Body of pancreas (tissue), 4 donors: ENCODE data around the gene KRT81. TPM values are rescaled to one million over a fixed set of nuclear protein-coding genes. Genes with fewer than 3 reads are reported as not detected.

Experiments used
- ATAC-seq: fragments of 150-250 bp; one replicate; pipeline ENCODE4 v1.9.1; 2016
- DNase-seq, 4 donors: peaks; one replicate each; pipeline ENCODE4 v3.0.0-alpha.2; 2019
- H3K27ac ChIP-seq, 4 donors: fragments of 200-600 bp; sonication (generic); 1 replicate in 3 of 4; 2 replicates in 1 of 4; pipeline versions ENCODE4 v1.5.1 to v1.6.1; 2016 to 2019; ENCODE audit warnings: mild to moderate bottlenecking in 1 of 4, mixed read lengths in 1 of 4, moderate library complexity in 1 of 4
- H3K27me3 ChIP-seq, 2 donors: fragments of 200-600 bp; sonication (generic); one replicate each; pipeline ENCODE4 v1.6.0; 2016; ENCODE audit warnings: mild to moderate bottlenecking in 1 of 2
- H3K36me3 ChIP-seq, 2 donors: fragments of 200-600 bp; sonication (generic); replicated peaks in 1 of 2; 2 replicates each; pipeline ENCODE4 v1.5.1; 2016; ENCODE audit warnings: low read depth in 2 of 2; ENCODE audit not compliant: insufficient read depth in 1 of 2
- H3K4me1 ChIP-seq: fragments of 200-600 bp; sonication (generic); one replicate; pipeline ENCODE4 v1.6.0; 2016
- H3K4me3 ChIP-seq, 2 donors: fragments of 200-600 bp; sonication (generic); 1 replicate in 1 of 2; 2 replicates in 1 of 2; pipeline ENCODE4 v1.5.1; 2016 to 2019
- H3K9me3 ChIP-seq, 3 donors: fragments of 200-600 bp; sonication (generic); 1 replicate in 2 of 3; 2 replicates in 1 of 3; pipeline ENCODE4 v1.5.1; 2016
- CTCF ChIP-seq, 7 experiments: fragments of 450-650 bp in 4 of 7; fragments of 200-600 bp in 3 of 7; sonication (generic) in 3 of 7; IDR thresholded peaks; one replicate each; pipeline ENCODE4 v1.5.1; 2016 to 2019; ENCODE audit warnings: antibody characterized with exemption in 7 of 7
- POLR2A ChIP-seq, 3 donors: fragments of 450-650 bp; IDR thresholded peaks; one replicate each; pipeline ENCODE4 v1.6.1; 2016; ENCODE audit warnings: antibody characterized with exemption in 3 of 3, mild to moderate bottlenecking in 2 of 3
- WGBS, 2 donors: methylation state at CpG; one replicate each; pipeline ENCODE4 v1.1.5; 2017; 5-methylcytosine and 5-hydroxymethylcytosine counted together
- intact Hi-C: fragments of 100-400 bp; cut with DNase I; formaldehyde crosslinking; loops from one replicate; pipeline ENCODE4 v1.15.1; 2023
- total RNA-seq, 2 donors: library from RNA; depleted of rRNA; stranded (reverse); fragments of >200 nt; gene quantifications; one replicate each; pipeline ENCODE4 v1.1.0, GENCODE V29; 2016

The KRT81 gene
- total RNA-seq, 2 donors from 2014 or later: not detected

- Histone ChIP-seq H3K4me3 (no peak overlapping the region), H3K4me1 (peaks cover 10% of the 10 kb centered on the region), H3K27me3 (no peaks in the 10 kb centered on the region), H3K27ac (no peak overlapping the region), H3K9me3 (no peaks in the 10 kb centered on the region), H3K36me3 (no peaks in the 10 kb centered on the region)
- 85% methylated on average over 1 of the region's 1 CpG; no CpG with 5 or more reads in 1 of the 2 donors for WGBS, 2 donors
- TF ChIP-seq POLR2A (IDR thresholded peaks at IDR 0.05) (no peak), CTCF (IDR thresholded peaks at IDR 0.05) (no peak)
- no peak for ATAC-seq
- intact Hi-C loops: no loop called here
- no peak for DNase-seq
Measured at GRCh38 chr12:52331039-52331438, 39.7 kb upstream of the KRT81 start.

GRCh38 chr12:52327830-52328500 is 36.6 kb upstream of the KRT81 start:
- Histone ChIP-seq H3K27me3 (no peaks in the 10 kb centered on the region), H3K4me1 (peaks cover 5% of the 10 kb centered on the region), H3K36me3 (no peaks in the 10 kb centered on the region), H3K4me3 (no peak overlapping the region), H3K27ac (no peak overlapping the region), H3K9me3 (no peaks in the 10 kb centered on the region)
- WGBS, 2 donors: 46 to 55% methylated on average over 10 of the region's 10 CpGs
- intact Hi-C loops: no loop called here
- DNase-seq (no peak), ATAC-seq (no peak)
- TF ChIP-seq CTCF (IDR thresholded peaks at IDR 0.05) (no peak), POLR2A (IDR thresholded peaks at IDR 0.05) (no peak)

GRCh38 chr12:52327052-52327829 is 35.9 kb upstream of the KRT81 start:
- peak; percentile 80 to 98 (median 98) for TF ChIP-seq CTCF (IDR thresholded peaks at IDR 0.05)
- no peak for TF ChIP-seq POLR2A (IDR thresholded peaks at IDR 0.05)
- 27 to 34% methylated on average over 11 of the region's 11 CpGs for WGBS, 2 donors
- Histone ChIP-seq H3K36me3 (no peaks in the 10 kb centered on the region), H3K9me3 (no peaks in the 10 kb centered on the region), H3K27me3 (no peaks in the 10 kb centered on the region), H3K27ac (no peak overlapping the region), H3K4me1 (peaks cover 5% of the 10 kb centered on the region), H3K4me3 (no peak overlapping the region)
- intact Hi-C loops: no loop called here
- peak; percentile 90 to 95 (median 93) for DNase-seq
- peak; percentile 99 for ATAC-seq

- Histone ChIP-seq H3K4me1 (peaks cover 5% of the 10 kb centered on the region), H3K9me3 (no peaks in the 10 kb centered on the region), H3K27ac (no peak overlapping the region), H3K36me3 (no peaks in the 10 kb centered on the region), H3K27me3 (no peaks in the 10 kb centered on the region), H3K4me3 (no peak overlapping the region)
- ATAC-seq: no peak
- intact Hi-C loops: loop anchor here (5.0 kb wide), 1 partner anchor 167 kb away; no protein-coding TSS in a partner anchor
- no peak for TF ChIP-seq CTCF (IDR thresholded peaks at IDR 0.05)
- no peak for TF ChIP-seq POLR2A (IDR thresholded peaks at IDR 0.05)
- no peak for DNase-seq
- 92 to 100% methylated on average over 2 to 3 of the region's 3 CpGs for WGBS, 2 donors
Measured at GRCh38 chr12:52324153-52324444, 32.8 kb upstream of the KRT81 start.
